Measurements from ENCODE around the gene TESK2.
"Not testable (repeated sequence)": the region's sequence is repeated elsewhere in the genome, so short reads cannot be mapped to it uniquely, and the experiment has no call there.

TESK2 gene

DNA sequence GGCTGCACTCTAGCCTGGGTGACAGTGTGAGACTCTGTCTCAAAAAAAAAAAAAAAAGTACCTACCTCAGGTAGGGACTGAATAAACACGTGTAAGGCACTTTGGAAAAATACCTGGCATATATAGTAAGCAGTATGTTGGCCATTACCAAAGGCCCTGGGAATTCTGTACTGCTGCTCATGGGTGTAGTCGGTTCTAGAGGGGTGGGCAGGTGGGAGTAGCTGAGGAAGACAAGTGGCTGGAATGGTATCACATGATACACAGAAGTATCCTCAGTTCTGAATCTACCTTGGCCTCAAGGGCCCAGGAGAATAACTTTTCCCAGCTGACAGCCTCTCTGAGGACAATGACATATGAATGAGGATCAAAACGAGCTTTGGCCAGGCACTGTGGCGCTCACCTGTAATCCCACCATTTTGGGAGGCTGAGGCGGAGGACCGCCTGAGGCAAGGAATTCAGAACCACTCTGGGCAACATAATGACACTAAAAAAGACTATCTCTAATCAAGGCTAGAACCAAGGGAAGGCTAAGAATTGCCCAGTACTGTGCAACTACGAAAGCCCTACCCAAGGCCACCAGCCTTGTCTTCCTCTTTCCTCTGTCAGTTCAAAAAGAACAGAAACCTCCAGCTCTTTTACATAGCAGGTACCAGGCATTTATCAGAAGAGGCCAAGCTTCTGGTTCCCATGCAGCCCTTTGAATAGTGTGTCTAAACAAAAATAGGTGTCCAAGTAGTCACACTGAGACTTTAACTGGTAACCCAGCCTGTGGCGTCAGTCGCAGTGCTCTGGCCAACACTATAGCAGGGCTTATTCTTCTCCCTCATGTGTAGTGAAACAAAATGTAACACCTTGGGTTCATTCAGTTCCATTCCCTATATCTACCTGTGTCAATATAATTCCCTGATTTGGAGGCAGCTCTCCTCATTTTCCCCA, 19.3 kb upstream of the TESK2 start:
- no peak for DNase-seq (ENCODE audit: low read depth)

DNA sequence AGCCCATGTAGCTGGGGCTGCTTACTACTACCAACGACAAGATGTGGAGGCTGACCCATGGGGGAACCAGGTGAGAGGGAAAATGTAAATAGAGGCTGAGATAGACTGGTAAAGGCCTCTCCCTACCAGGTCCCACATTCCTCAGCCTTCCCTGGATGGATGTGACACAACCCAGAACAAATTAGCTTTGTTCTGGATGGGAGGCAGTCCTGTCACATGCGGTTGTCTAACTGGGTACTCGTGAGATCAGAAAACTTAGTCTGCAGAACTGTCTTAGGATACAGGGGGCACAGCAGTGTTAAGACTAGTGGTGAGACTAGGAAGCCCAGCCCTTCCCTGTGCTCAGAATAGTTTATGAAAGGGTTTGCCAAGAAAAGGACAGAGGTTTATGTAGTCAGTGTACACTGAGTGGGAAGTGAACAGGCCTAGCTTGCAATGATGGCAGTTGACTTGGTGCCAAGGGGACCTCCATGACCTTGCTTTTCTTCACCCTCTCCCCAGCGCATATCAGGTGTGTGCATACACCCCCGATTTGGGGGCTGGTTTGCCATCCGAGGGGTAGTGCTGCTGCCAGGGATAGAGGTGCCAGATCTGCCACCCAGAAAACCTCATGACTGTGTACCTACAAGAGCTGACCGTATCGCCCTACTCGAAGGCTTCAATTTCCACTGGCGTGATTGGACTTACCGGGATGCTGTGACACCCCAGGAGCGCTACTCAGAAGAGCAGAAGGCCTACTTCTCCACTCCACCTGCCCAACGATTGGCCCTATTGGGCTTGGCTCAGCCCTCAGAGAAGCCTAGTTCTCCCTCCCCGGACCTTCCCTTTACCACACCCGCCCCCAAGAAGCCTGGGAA, 17.6 kb upstream of the TESK2 start:
- DNase-seq (ENCODE audit: low read depth) = peak; percentile 44

DNA sequence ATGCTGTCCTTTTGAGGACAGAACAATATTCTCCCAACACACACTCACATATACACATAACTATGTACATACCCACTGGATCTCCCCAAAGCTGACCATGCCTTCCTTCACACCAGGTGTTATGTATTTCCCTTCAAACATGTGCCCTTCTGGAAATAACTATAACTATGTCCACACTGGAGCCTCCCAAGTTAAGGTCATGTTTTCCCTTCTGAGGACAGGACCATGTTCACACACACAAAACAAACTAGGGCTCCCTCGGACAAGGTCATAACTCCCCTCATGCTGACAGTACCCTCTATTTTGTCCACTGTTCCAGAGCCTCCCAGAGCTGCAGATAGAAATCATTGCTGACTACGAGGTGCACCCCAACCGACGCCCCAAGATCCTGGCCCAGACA, 16.9 kb upstream of the TESK2 start:
- no peak for DNase-seq (ENCODE audit: low read depth)

DNA sequence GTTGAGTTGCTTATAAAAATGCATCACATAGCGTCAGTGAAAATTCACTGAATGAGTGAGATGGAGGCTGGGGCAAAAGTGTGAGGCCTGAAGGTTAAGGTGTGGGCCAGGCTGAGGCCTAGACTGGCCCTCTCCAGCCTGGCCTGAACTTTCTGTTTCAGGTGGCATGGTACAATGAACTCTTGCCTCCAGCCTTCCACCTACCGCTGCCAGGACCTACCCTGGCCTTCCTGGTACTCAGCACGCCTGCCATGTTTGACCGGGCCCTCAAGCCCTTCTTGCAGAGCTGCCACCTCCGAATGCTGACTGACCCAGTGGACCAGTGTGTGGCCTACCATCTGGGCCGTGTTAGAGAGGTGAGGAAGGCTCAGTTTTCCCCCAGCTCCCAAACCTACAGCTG, 16.2 kb upstream of the TESK2 start:
- no peak for DNase-seq (ENCODE audit: low read depth)

DNA sequence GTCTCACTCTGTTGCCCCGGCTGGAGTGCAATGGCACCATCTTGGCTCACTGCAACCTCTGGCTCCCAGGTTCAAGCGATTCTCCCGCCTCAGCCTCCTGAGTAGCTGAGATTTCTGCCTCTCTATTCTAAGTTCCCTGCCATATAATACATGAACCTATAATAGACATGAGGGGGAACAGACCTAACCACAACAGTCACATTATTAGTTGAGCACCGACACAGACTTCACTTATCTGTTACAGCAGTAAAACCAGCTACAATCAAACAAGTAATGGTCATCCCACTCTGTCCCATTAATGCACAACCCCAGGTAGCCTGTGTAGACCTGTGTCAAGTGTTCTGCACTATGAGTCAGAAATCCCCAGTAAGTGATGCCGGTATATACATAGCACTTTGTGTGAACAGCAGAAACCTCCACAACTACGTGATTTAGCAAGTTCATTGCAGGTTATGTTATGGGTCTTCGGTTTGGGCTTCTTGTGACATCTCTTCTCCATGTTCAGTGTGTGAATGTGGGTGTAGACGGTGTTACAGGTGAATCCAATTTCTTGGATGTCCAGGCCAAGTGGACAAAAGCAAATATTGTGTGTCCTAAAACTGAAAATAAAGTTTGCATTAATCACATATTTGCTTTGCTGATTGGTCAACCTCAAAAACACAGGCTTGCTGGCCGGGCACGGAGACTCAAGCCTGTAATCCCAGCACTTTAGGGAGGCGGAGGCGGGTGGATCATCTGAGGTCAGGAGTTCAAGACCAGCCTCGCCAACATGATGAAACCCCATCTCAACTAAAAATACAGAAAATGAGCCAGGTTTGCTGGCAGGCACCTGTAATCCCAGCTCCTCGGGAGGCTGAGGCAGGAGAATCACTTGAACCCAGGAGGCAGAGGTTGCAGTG, 12.7 kb upstream of the TESK2 start:
- no peak for DNase-seq (ENCODE audit: low read depth)

DNA sequence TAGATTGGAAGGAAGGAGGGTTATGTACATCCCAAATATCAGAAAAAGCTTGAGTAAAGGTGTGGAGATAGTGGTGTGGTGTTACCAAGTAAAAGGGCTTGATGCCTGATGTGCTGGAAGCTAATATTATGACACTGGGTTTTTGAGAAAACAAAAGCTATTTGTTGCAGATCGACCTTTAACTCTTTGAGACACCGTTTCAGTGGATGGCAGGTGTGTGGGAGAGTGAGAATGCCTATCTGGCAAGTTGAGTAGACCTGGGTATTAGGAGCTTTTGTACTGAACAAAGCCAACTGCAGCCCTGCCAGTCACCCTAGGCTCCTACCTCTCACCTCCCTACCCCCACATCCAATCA, 10.5 kb upstream of the TESK2 start:
- DNase-seq (ENCODE audit: low read depth) = no peak

DNA sequence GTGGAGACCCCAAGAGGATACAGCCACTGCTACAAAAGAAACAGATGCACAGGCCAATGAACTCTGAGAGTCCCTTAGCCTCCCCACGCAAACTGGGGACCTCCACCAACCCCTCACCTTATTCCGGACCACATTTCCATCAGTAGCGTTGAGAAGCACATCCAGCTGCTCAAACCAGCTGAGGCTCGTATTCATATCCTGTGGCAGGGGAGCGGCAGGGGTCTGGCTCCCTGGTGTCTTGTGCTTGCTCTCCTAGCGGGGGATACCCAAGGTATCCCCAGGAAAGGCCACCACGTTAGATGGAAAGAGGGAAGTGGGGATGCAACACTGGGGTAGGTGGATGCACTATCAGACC, 8.4 kb upstream of the TESK2 start:
- DNase-seq (ENCODE audit: low read depth) = no peak

DNA sequence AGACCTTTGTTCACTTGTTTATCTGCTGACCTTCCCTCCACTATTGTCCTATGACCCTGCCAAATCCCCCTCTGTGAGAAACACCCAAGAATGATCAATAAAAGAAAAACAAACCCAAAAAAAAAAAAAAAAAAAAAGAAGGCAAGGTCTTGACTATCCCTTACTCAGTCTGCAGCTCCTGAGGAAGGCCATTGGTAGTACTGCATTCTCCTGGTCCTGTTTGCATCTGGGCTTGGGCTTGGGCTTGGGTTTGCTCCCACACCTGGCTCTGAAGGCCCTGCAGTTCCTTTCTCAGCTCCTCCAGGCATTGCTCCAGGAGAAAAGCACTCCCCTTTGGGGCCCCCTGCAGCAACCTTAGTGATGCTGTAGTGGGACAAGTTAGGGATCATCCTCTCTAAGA, 7.3 kb upstream of the TESK2 start:
- DNase-seq (ENCODE audit: low read depth) = no peak

DNA sequence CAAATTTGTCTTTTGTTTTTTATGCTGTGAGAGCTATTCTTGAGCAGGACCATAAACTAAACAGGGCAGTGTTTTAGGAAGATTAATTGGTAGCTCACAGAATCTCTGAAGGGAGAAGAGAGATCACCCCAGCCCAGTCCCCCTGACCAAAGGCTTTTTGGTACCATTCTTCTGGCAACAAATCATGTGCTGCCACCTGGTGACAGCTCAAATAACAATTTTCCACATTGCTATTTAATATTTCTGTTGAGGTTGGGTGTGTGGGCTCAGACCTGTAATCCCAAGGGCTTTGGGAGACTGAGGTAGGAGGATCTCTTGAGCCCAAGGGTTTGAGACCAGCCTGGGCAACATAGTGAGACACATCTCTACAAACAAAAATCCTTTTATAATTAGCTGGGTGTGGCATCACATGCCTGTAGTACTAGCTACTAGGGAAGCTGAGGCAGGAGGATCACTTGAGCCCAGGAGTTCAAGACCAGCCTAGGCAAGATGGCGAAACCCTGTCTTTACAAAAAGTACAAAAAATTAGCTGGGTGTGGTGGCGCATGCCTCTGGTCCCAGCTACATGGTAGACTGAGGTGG, 2.2 kb upstream of the TESK2 start:
- DNase-seq (ENCODE audit: low read depth) = peak; percentile 60

DNA sequence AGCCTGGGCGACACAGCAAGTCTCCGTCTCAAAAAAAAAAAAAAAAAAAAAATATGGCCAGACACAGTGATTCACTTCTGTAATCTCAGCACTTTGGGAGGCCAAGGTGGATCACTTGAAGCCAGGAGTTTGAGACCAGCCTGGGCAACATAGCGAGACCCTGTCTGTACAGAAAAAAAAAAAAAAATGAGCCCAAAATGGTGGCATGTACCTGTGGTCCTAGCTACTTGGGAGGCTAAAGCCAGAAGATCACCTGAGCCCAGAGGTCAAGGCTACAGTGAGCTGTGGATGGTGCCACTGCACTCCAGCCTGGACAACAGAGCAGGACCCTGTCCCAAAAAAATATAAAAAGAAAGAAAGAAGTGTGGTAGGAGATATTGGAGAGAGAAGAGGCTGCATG, 1.7 kb upstream of the TESK2 start:
- no peak for DNase-seq (ENCODE audit: low read depth)

DNA sequence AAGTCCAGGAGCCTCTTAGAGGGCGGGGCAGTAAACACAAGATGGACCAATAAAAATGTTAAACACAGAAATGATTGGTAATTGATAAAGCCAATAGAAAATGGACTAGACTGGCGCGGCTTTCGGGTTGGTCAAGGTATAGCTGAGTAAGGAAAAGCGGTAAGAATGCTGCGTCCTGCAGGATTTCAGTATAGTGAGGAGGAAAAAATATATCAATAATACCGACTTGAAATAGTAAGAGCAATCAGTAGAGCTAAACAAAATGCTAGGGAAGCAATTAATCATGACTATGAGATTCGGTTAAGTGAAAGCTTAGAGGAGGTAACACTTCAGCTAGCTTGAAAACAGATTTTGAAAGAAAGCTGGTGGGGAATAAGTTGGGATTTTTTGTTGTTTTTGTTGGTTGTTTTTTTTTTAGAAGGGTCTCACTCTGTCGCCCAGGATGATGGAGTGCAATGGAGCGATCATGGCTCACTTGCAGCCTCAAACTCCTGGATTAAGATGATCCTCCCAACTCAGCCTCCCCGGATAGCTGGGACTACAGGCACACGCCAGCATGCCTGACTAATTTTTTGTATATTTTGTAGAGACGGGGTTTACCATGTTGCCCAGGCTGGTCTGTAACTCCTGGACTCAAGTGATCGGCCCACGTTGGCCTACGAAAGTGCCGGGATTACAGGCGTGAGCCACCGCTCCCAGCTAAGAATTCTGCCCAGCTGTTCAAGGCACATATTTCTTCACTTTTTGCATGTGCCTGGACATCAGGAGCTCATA, 711 bp upstream of the TESK2 start:
- DNase-seq (ENCODE audit: low read depth) = no peak

DNA sequence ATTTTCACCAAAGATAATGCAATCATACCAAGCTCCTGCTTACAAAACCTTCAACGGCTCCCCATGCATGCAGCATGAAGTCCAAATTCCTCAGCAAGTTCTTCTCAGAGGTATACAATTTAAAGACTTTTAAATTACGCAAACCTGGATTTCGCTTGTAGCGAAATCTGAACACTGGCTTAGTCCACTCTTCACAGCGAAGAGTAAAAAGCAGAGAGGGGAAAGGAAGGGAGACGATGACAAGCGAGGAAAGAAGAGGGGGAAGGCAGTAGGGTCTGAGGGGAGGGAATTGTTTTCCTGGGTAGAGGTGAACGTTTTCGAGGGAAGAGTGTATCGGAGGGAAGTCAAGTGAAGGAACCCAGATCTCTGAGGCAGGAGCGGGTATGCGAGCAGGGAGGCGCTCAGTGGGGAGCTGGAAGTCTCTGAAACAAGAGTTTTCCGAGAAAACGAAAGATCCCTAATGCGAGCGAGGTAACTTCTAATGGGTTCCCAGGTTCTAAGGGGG, 790 bp downstream of the TESK2 start:
- DNase-seq (ENCODE audit: low read depth) = peak; percentile 41

DNA sequence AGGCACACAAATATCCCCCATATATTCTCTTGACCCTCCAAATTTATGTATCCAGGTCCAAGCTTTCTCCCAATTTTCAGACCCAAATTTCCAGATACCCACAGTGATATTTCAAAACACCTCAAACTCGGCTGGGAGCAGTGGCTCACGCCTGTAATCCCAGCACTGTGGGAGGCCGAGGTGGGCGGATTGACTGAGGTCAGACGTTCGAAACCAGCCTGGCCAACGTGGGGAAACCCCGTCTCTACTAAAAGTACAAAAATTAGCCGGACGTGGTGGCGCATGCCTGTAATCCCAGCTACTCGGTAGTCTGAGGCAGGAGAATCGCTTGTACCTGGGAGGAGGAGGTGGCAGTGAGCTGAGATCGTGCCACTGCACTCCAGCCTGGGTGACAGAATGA, 1.6 kb downstream of the TESK2 start:
- not testable (repeated sequence) for DNase-seq (ENCODE audit: low read depth)

DNA sequence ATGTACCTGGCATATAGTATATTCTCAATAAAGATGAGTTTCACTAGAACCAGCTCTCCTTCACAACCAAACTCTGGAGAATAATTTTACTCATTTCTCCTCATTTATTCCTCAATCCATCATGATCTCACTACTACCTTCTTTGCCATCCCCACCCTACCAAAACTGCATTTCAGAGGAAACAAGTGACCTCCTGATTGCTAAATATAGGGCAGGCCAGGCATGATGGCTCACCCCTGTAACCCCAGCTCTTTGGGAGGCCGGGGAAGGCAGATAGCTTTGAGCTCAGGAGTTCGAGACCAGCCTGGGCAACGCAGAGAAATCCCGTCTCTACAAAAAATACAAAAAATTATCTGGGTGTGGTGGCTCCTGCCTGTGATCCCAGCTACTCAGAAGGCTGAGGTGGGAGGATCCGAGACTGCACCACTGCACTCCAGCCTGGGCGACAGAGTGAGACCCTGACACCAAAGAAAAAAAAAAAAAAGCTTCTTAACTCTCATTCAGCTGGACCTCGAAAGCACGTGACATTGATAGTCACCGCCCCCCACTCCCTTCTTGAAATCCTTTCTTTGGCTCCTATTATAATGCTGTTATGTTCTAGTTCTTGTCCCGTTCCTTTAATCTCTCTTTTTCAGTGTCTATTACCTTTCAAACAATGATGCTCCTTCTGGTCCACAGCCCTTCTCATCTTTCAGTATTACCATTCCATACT, 2.1 kb downstream of the TESK2 start:
- DNase-seq (ENCODE audit: low read depth) = no peak

DNA sequence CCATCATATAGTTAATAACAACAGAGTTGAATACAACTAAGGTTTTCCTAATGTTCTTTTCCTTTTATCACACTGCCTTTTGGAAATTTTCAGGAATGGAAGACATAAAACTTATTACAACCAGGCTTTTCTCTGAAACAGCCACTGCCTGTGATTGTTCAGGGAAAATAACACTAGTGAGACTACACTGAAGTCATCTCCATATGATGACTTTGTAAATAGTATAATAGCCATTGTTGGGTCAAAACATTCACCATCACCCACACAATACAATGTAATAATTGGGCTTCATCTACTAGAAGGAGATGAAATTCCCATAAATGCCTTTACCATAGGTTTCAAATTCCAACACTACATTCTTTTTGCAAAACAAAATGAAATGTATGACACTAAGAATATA, 5.0 kb downstream of the TESK2 start:
- no peak for DNase-seq (ENCODE audit: low read depth)

DNA sequence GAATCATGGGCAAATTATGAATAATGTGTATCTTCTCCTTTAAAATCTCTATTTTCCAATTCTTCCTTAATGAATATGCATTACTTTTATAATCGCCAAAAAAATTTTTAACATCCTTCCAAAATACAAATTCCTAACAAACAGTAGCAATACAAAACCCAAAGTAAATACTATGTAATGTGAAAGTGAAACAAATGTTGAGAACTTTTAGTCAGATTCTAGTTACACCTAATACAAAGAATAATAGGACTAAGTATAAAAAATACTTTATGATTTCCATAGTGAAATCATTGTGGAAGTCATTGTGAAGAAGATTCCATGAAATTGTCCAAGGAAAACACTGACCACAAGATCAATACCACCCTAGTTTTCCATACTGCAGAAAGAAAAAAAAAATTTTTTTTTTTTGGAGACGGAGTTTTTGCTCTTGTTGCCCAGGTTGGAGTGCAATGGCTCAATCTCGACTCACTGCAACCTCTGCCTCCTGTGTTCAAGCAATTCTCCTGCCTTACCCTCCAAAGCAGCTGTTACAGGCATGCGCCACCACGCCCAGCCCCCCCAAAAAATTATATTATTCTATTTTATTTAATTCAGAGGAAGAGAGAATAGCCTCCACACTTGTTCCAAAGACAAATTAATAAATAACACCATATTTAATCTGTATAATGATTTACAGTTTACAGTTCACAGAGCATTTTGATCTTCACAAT, 11.8 kb downstream of the TESK2 start:
- DNase-seq (ENCODE audit: low read depth) = no peak

DNA sequence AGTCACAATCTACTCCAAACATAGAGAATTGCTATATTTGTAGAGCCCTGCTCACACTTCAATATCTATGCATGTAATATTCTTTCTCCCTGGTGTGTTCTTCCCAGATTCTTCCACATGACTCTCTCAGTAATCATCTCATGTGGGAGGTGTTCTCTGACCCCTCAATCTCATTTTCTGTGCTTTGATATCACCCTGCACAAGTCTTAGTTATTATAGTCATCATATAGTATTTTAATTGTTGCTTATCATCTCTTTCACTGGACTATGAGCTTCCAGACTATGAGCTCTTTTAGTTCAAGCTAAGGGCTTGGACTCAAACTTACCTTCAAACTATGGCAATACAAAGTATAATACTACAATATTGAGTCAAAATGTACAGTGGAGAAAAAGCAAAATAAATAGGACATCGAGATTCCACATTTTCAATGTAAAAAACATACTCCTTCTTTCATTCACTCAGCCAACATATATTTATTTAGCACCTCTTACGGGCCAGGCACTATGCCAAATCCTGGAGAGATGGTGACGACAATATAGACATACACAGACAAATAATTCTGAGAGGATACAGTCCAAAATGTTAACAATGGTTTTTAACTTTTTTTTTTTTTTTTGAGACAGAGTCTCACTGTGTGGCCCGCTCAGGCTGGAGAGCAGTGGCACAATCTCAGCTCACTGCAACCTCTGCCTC, 12.7 kb downstream of the TESK2 start:
- DNase-seq (ENCODE audit: low read depth) = no peak

DNA sequence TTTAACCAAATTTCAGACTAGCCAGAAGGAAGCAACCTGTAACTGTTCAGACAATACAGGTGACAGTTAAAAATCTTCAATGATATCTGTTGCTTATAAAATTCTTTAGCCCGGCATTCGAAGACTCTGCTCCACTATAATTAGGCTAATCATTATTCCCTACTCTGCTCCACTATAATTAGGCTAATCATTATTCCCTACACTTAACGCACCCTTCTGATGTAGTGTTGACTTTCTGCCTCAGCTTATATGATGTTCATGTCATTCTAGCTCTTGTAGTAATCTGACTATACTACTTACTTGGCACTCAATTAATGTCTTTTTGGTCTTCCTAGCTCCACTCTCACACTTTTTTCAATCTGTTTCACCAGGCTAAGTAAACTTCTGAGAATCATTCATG, 13.3 kb downstream of the TESK2 start:
- DNase-seq (ENCODE audit: low read depth) = no peak

DNA sequence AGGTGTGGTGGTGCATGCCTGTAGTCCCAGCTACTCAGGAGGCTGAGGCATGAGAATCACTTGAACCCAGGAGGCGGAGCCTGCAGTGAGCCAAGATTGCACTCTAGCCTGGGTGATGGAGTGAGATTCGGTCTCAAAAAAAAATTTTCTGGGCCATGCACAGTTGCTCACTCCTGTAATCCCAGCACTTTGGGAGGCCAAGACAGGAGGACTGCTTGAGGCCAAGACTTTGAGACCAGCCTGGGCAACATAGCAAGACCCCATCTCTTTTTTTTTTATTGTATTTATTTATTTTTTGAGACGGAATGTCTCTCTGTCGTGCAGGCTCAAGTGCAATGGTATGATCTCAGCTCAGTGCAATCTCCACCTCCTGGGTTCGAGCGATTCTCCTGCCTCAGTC, 16.8 kb downstream of the TESK2 start:
- DNase-seq (ENCODE audit: low read depth) = not testable (repeated sequence)
